Gastrocnemius medialis (tissue), 4 donors: Measurements from ENCODE around the gene HBM. TPM values are rescaled to one million over a fixed set of nuclear protein-coding genes. Genes with fewer than 3 reads are reported as not detected.

Experiments used
- ATAC-seq, 2 donors: fragments of 150-250 bp; one replicate each; pipeline ENCODE4 v1.9.1; 2016
- DNase-seq, 2 donors: peaks; one replicate each; pipeline ENCODE4 v3.0.0-alpha.2; 2019
- H3K27ac ChIP-seq, 4 donors: fragments of 200-600 bp; sonication (generic); 1 replicate in 1 of 4; 2 replicates in 3 of 4; pipeline ENCODE4 v1.5.1; 2016 to 2018; ENCODE audit warnings: mild to moderate bottlenecking in 2 of 4, moderate library complexity in 1 of 4
- H3K27me3 ChIP-seq, 3 donors: fragments of 200-600 bp; sonication (generic) in 2 of 3; 1 replicate in 1 of 3; 2 replicates in 2 of 3; pipeline versions ENCODE4 v1.5.1 to v1.6.0; 2016 to 2019; ENCODE audit warnings: mild to moderate bottlenecking in 1 of 3, moderate library complexity in 1 of 3
- H3K36me3 ChIP-seq, 2 donors: fragments of 200-600 bp; sonication (generic) in 1 of 2; one replicate each; pipeline ENCODE4 v1.5.1; 2017 to 2018
- H3K4me1 ChIP-seq, 2 donors: fragments of 200-600 bp; sonication (generic) in 1 of 2; one replicate each; pipeline ENCODE4 v1.5.1; 2016 to 2017; ENCODE audit warnings: mild to moderate bottlenecking in 2 of 2
- H3K4me3 ChIP-seq, 4 donors: fragments of 200-600 bp; sonication (generic) in 3 of 4; 1 replicate in 1 of 4; 2 replicates in 3 of 4; pipeline ENCODE4 v1.5.1; 2016 to 2019; ENCODE audit warnings: mild to moderate bottlenecking in 2 of 4
- H3K9me3 ChIP-seq, 3 donors: fragments of 200-600 bp; sonication (generic) in 2 of 3; 1 replicate in 1 of 3; 2 replicates in 2 of 3; pipeline ENCODE4 v1.5.1; 2016 to 2019
- CTCF ChIP-seq, 5 experiments: fragments of 450-650 bp in 3 of 5; fragments of 200-600 bp in 2 of 5; sonication (generic) in 2 of 5; IDR thresholded peaks in 4 of 5; conservative IDR thresholded peaks in 1 of 5; 1 replicate in 4 of 5; 2 replicates in 1 of 5; pipeline ENCODE4 v1.5.1; 2016 to 2019; ENCODE audit warnings: antibody characterized with exemption in 5 of 5, mild to moderate bottlenecking in 3 of 5, moderate library complexity in 3 of 5
- POLR2A ChIP-seq, 2 donors: fragments of 450-650 bp; IDR thresholded peaks; one replicate each; pipeline ENCODE4 v1.6.1; 2017; ENCODE audit warnings: antibody characterized with exemption in 2 of 2, mild to moderate bottlenecking in 2 of 2, moderate library complexity in 2 of 2
- in situ Hi-C, 4 donors: fragments of 200-750 bp; cut with MboI; loops; one replicate each; pipeline versions ENCODE4 v1.15.0 to v1.8.0; 2017; ENCODE audit warnings: low sequenced_read_pairs in 4 of 4
- intact Hi-C: fragments of 100-400 bp; cut with DNase I; formaldehyde crosslinking; loops from one replicate; pipeline ENCODE4 v1.15.1; 2023; ENCODE audit warnings: low total_unique reads
- total RNA-seq, 4 donors: library from RNA; depleted of rRNA; stranded (reverse); fragments of >200 nt; gene quantifications; one replicate each; pipeline versions ENCODE4 v1.1.0 to v1.2.3, GENCODE V29; 2016

HBM gene
- total RNA-seq, 4 donors from 2014 or later: not detected

DNA sequence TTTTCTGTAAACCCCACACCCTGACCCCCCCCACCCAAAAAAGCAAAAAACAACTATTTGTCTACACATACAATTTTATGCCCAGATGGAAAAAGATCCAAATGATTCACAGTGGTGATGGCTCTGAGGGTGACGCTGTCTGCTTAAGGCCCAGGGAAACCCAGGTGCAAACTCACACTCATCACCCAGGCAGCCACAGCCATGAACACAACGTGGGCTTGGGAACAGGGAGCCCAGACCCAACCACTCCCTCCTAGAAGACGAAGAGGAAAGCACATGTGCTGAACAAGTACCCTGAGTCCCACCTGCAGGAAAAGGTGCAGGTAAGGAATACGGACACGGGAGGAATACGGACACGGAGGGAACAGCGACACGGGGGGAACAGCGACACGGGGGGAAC, 19.9 kb downstream of the HBM start:
- ATAC-seq (no peak), DNase-seq (no peak)
- no peak for TF ChIP-seq POLR2A (IDR thresholded peaks at IDR 0.05)
- TF ChIP-seq CTCF (IDR thresholded peaks at IDR 0.05 in 4 of 5, conservative IDR thresholded peaks at IDR 0.05 in 1 of 5): no peak
- in situ Hi-C loops: no loop called here
- intact Hi-C loops: no loop called here
- no peak overlapping the region for H3K4me3 ChIP-seq
- peaks cover 6 to 7% of the 10 kb centered on the region in 2 donors for H3K4me1 ChIP-seq
- H3K36me3 ChIP-seq: peaks cover 8 to 33% of the 10 kb centered on the region in 2 donors
- H3K27me3 ChIP-seq: peaks cover 5 to 7% (median 7%) of the 10 kb centered on the region in 3 donors
- H3K9me3 ChIP-seq: no peaks in the 10 kb centered on the region
- no peak overlapping the region for H3K27ac ChIP-seq

GRCh38 chr16:187330-187729, 21.6 kb downstream of the HBM start:
- H3K36me3 ChIP-seq: peaks cover 8 to 48% of the 10 kb centered on the region in 2 donors
- ATAC-seq (no peak), DNase-seq (no peak)
- H3K27me3 ChIP-seq: no peaks in the 10 kb centered on the region
- no peak overlapping the region for H3K27ac ChIP-seq
- TF ChIP-seq CTCF (IDR thresholded peaks at IDR 0.05 in 4 of 5, conservative IDR thresholded peaks at IDR 0.05 in 1 of 5) (no peak), POLR2A (IDR thresholded peaks at IDR 0.05) (no peak)
- H3K9me3 ChIP-seq: no peaks in the 10 kb centered on the region
- no peaks in the 10 kb centered on the region for H3K4me1 ChIP-seq
- in situ Hi-C loops: no loop called here
- H3K4me3 ChIP-seq: no peak overlapping the region
- intact Hi-C loops: no loop called here

DNA sequence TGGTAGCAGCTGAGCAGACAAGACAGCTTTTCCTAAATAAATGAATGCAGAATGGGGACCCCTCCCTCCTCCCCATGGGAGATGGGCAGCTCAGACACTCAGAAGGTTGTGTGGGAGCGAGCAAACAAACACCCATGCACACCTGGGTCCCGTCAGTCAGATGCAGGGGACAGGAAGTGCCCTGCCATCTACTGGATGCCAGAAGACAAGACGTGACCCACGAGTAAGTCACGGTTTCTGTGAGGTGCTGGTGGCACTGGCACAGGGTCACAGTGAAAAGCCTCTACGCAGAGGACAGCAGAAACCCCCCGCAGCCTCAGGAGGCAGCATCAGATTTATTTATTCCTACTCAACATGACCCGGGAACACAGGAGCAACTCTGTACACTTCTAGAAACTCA, 22.9 kb downstream of the HBM start:
- DNase-seq (no peak), ATAC-seq (no peak)
- Histone ChIP-seq H3K27ac (no peak overlapping the region), H3K4me1 (no peaks in the 10 kb centered on the region), H3K9me3 (no peaks in the 10 kb centered on the region), H3K36me3 (peaks cover 13 to 61% of the 10 kb centered on the region in 2 donors), H3K4me3 (no peak overlapping the region), H3K27me3 (no peaks in the 10 kb centered on the region)
- in situ Hi-C loops (no loop called here), intact Hi-C loops (no loop called here)
- TF ChIP-seq POLR2A (IDR thresholded peaks at IDR 0.05) (no peak), CTCF (IDR thresholded peaks at IDR 0.05 in 4 of 5, conservative IDR thresholded peaks at IDR 0.05 in 1 of 5) (no peak)

- no peaks in the 10 kb centered on the region for H3K27me3 ChIP-seq
- no peak overlapping the region for H3K4me3 ChIP-seq
- TF ChIP-seq POLR2A (IDR thresholded peaks at IDR 0.05) (no peak), CTCF (IDR thresholded peaks at IDR 0.05 in 4 of 5, conservative IDR thresholded peaks at IDR 0.05 in 1 of 5) (no peak)
- no peaks in the 10 kb centered on the region for H3K4me1 ChIP-seq
- peaks cover 13 to 71% of the 10 kb centered on the region in 2 donors for H3K36me3 ChIP-seq
- intact Hi-C loops: no loop called here
- DNase-seq (no peak), ATAC-seq (no peak)
- no peaks in the 10 kb centered on the region for H3K9me3 ChIP-seq
- no peak overlapping the region for H3K27ac ChIP-seq
- in situ Hi-C loops: no loop called here
These were observed 23.9 kb downstream of the HBM start for GRCh38 chr16:189604-190186.

DNA sequence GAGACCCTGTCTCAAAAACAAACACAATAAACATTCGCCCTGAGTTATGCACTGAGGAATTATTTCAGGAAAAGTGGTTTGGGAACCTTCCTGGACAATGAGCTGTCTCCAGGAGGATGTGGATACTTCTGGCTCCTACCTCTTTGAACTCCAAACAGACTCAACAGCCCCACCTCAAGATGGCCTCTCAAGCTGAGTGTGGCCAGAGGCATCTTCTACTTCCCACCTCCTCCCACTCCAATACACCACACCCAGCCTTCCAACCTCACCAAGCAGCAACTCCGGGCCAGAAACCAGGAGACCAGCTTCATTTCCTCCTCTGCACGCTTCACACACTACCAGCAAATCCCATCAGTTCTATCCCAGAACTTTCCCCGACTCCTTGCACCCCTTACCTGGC, 26.1 kb downstream of the HBM start:
- Histone ChIP-seq H3K27me3 (no peaks in the 10 kb centered on the region), H3K4me1 (no peaks in the 10 kb centered on the region), H3K9me3 (no peaks in the 10 kb centered on the region), H3K36me3 (peaks cover 13 to 93% of the 10 kb centered on the region in 2 donors), H3K4me3 (no peak overlapping the region), H3K27ac (no peak overlapping the region)
- TF ChIP-seq POLR2A (IDR thresholded peaks at IDR 0.05): no peak
- TF ChIP-seq CTCF (IDR thresholded peaks at IDR 0.05 in 4 of 5, conservative IDR thresholded peaks at IDR 0.05 in 1 of 5): no peak
- ATAC-seq: no peak
- intact Hi-C loops: no loop called here
- DNase-seq: no peak
- in situ Hi-C loops: no loop called here
